ENCODE data around the gene EML4.

Gene EML4

GRCh38 chr2:42227491-42227890, 58.3 kb downstream of the EML4 start:
- no peak for DNase-seq

- DNase-seq: no peak
Observed at GRCh38 chr2:42228101-42228500, 58.9 kb downstream of the EML4 start.

GRCh38 chr2:42229949-42230348, 60.8 kb downstream of the EML4 start:
- no peak for DNase-seq

GRCh38 chr2:42230891-42231290, 61.7 kb downstream of the EML4 start:
- DNase-seq: no peak

GRCh38 chr2:42232024-42232423, 62.9 kb downstream of the EML4 start:
- DNase-seq: no peak

GRCh38 chr2:42233976-42234441, 64.9 kb downstream of the EML4 start:
- DNase-seq: no peak

GRCh38 chr2:42236911-42237310, 67.8 kb downstream of the EML4 start:
- no peak for DNase-seq

GRCh38 chr2:42238644-42239288, 69.6 kb downstream of the EML4 start:
- peak; percentile 63 for DNase-seq

GRCh38 chr2:42239289-42239661, 70.1 kb downstream of the EML4 start:
- DNase-seq: no peak

GRCh38 chr2:42239811-42240210, 70.7 kb downstream of the EML4 start:
- DNase-seq: no peak

- no peak for DNase-seq
Observed at GRCh38 chr2:42241517-42241916, 72.4 kb downstream of the EML4 start.

GRCh38 chr2:42243297-42243696, 74.1 kb downstream of the EML4 start:
- no peak for DNase-seq

- DNase-seq: no peak
Observed at GRCh38 chr2:42244520-42244919, 75.4 kb downstream of the EML4 start.

GRCh38 chr2:42245396-42245795, 76.2 kb downstream of the EML4 start:
- no peak for DNase-seq

- no peak for DNase-seq
Observed at GRCh38 chr2:42246562-42246961, 77.4 kb downstream of the EML4 start.

- no peak for DNase-seq
Observed at GRCh38 chr2:42248846-42249245, 79.7 kb downstream of the EML4 start.

- DNase-seq: peak; percentile 68
Observed at GRCh38 chr2:42249284-42249683, 80.1 kb downstream of the EML4 start.

GRCh38 chr2:42249887-42250286, 80.7 kb downstream of the EML4 start:
- DNase-seq: peak; percentile 35

- no peak for DNase-seq
Observed at GRCh38 chr2:42250925-42251324, 81.8 kb downstream of the EML4 start.

GRCh38 chr2:42252464-42252863, 83.3 kb downstream of the EML4 start:
- no peak for DNase-seq

GRCh38 chr2:42254186-42254895, 85.2 kb downstream of the EML4 start:
- no peak for DNase-seq

- no peak for DNase-seq
Observed at GRCh38 chr2:42256505-42256904, 87.4 kb downstream of the EML4 start.

GRCh38 chr2:42261518-42262195, 92.5 kb downstream of the EML4 start:
- no peak for DNase-seq

GRCh38 chr2:42266236-42266635, 97.1 kb downstream of the EML4 start:
- no peak for DNase-seq
